SIG-M5 treated with dmso at 0.1 percent for 504 hours (cell line): Measurements from ENCODE around the gene GUCA2B.

Source experiments
- DNase-seq: peaks from one replicate; lab custom pipeline; 2025; ENCODE audit not compliant: unreplicated experiment; lab: John Stamatoyannopoulos, UW

The GUCA2B gene

DNA sequence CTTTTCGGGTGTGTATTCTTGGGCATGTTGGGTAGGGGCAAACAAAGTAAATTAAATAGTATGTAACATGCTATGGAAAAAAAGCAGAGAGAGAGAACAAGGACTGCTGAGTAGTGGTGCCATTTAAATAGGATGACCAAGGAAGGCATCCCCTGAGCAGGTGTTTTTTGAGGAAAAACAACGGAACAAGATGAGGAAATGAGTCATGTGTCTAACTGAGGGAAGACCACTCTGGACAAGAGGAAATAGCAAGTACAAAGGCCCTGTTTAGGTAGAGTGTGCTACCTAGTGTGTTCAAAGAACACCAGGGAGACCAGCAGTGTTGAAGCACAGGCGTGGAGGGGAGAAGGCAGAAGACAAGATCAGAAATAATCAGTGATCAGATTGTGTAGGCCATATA is 31.4 kb downstream of the GUCA2B start:
- no peak for DNase-seq

DNA sequence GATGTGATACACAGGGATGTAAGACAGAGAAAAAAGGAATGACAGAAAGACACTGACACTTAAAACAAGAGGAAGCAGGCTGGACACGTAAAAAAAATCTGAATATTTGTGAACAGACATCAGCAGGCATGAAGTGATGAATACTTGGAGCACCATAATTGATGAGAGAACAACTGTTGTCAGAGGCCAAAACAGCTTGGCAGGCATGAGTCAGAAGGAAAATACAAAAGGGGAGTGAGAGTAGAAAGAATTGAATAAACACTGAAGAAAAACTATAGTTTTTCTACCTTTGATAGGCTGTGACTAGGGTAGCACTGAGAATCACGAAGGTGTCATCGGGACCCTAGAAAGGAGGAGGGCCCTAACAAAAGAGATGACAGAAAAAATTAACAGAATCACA is 32.9 kb downstream of the GUCA2B start:
- no peak for DNase-seq

- no peak for DNase-seq
Measured at GRCh38 chr1:42189931-42190853, 37.0 kb downstream of the GUCA2B start.

DNA sequence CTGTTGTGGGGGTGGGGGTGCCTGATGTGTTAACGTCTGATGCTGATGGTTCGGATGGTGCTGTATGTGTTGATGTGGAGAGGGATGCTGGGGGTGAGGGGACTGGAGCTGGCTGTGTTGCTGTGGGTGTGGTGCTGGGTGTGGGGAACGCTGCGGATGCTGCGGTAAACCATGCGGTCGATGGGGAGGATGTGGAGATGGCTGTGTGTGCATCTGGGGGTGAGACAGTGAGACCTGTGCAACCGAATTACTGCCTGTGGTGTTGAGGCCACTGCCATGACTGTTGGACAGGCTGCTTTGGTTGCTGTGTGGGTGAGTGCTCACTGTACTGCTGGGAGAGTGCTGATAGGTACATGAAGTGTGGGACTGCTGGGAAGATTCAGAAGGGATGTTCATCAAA is 38.1 kb downstream of the GUCA2B start:
- no peak for DNase-seq

DNA sequence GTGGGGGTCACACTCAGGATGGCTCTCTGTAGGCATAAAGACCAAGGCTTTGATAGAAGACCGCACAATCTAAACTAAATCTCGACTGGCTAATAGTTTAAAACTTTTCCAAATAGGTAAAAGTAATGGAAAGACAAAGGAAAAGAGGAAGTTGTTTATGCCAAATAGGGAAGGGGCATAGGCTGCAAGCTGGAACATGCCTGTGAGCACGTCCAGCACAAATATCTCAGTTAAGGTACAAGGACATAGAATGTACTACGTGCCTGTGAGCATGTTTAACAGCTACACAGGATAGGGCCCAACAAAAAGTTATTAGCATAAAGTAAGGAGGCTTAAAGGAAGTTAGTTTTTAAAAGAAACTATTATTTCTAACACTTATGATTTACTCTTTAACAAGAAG is 38.9 kb downstream of the GUCA2B start:
- no peak for DNase-seq

- DNase-seq, result no peak
Measured at GRCh38 chr1:42195841-42196240, 42.6 kb downstream of the GUCA2B start.

- DNase-seq, result no peak
Measured at GRCh38 chr1:42198251-42198650, 45.0 kb downstream of the GUCA2B start.

GRCh38 chr1:42201986-42202385 is 48.8 kb downstream of the GUCA2B start:
- no peak for DNase-seq
